OCI-LY3 (cell line): ENCODE data around the gene ETV1.
A peak's percentile ranks its signal among the peaks of the same experiment; 100 is the strongest.

Source experiments
- H2AFZ ChIP-seq: fragments of 200-600, 300-600 bp; shearing (Covaris generic); 2 replicates; pipeline ENCODE4 v1.6.0; 2014; ENCODE audit warnings: antibody characterized with exemption, low read depth, low read length
- H3K27ac ChIP-seq: fragments of 200-600, 300-600 bp; sonication (generic); 2 replicates; pipeline ENCODE4 v1.5.1; 2014; ENCODE audit warnings: mild to moderate bottlenecking, low read length, moderate library complexity, mixed read lengths
- H3K27me3 ChIP-seq: fragments of 200-600, 300-600 bp; sonication (generic); 2 replicates; pipeline ENCODE4 v1.6.1; 2014; ENCODE audit warnings: low read depth, low read length, mixed read lengths
- H3K36me3 ChIP-seq: fragments of 200-600, 300-600 bp; sonication (generic); replicated peaks from 2 replicates; pipeline ENCODE3; 2014; ENCODE audit warnings: low read depth, low read length, mixed read lengths
- H3K4me1 ChIP-seq: fragments of 300-600, 200-600 bp; sonication (generic); 2 replicates; pipeline ENCODE4 v1.6.1; 2014; ENCODE audit warnings: low read length, mixed read lengths
- H3K4me2 ChIP-seq: fragments of 200-600, 300-600 bp; sonication (generic); 2 replicates; pipeline ENCODE4 v1.6.1; 2014; ENCODE audit warnings: low read length, mixed read lengths
- H3K4me3 ChIP-seq: fragments of 300-600, 200-600 bp; sonication (generic); 2 replicates; pipeline ENCODE4 v1.5.1; 2014; ENCODE audit warnings: antibody characterized with exemption, mild to moderate bottlenecking, low read length, moderate library complexity
- H3K79me2 ChIP-seq: fragments of 300-600, 200-600 bp; shearing (Covaris generic); 2 replicates; pipeline ENCODE4 v1.6.1; 2014; ENCODE audit warnings: mild to moderate bottlenecking, low read length, mixed read lengths
- H3K9ac ChIP-seq: fragments of 300-600, 200-600 bp; shearing (Covaris generic); 2 replicates; pipeline ENCODE4 v1.6.0; 2014; ENCODE audit warnings: mild to moderate bottlenecking, low read length, moderate library complexity
- H3K9me3 ChIP-seq: fragments of 200-600, 300-600 bp; shearing (Covaris generic); 2 replicates; pipeline ENCODE4 v1.6.1; 2014; ENCODE audit warnings: low read length, mixed read lengths; ENCODE audit not compliant: insufficient read depth
- H4K20me1 ChIP-seq: fragments of 200-600, 300-600 bp; sonication (generic); 2 replicates; pipeline ENCODE4 v1.6.1; 2016; ENCODE audit warnings: low read length, mixed read lengths; ENCODE audit not compliant: insufficient read depth
- EZH2phosphoT487 ChIP-seq: fragments of 200-600 bp; shearing (Covaris generic); IDR thresholded peaks from 2 replicates; pipeline ENCODE4 v1.6.1; 2018; ENCODE audit warnings: antibody characterized with exemption, mixed run types, low read depth
- TF ChIP-seq, protein P1 (sequence below): fragments of 200-600, 300-600 bp; sonication (generic); IDR thresholded peaks from 2 replicates; pipeline ENCODE4 v1.5.1; 2014; ENCODE audit warnings: antibody characterized with exemption, low read length, low read depth

ETV1 gene

DNA sequence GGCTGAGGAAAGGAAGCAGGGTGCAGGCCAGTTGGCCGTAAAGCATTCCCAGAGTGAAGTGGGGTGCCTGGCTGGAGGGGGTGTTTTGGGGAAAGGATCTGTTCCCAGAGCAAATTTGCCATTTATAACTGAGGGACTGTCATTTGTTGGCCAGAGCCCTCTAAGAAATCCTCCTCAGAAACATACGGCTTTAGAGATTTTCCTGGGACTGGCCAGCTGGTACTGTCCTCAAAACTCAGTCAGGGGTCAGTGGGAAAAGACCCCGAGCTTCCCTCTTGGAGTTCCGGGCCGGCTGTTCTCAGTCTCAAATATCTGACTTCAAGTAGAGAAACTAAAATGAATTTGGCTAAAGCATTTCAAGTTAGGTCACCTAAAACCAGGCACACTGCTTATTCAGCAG is 55.9 kb downstream of the ETV1 start:
- no peak for TF ChIP-seq EZH2phosphoT487
- TF ChIP-seq, protein P1, sequence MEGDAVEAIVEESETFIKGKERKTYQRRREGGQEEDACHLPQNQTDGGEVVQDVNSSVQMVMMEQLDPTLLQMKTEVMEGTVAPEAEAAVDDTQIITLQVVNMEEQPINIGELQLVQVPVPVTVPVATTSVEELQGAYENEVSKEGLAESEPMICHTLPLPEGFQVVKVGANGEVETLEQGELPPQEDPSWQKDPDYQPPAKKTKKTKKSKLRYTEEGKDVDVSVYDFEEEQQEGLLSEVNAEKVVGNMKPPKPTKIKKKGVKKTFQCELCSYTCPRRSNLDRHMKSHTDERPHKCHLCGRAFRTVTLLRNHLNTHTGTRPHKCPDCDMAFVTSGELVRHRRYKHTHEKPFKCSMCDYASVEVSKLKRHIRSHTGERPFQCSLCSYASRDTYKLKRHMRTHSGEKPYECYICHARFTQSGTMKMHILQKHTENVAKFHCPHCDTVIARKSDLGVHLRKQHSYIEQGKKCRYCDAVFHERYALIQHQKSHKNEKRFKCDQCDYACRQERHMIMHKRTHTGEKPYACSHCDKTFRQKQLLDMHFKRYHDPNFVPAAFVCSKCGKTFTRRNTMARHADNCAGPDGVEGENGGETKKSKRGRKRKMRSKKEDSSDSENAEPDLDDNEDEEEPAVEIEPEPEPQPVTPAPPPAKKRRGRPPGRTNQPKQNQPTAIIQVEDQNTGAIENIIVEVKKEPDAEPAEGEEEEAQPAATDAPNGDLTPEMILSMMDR: no peak
- no peaks in the 10 kb centered on the region for H4K20me1 ChIP-seq
- H3K27me3 ChIP-seq: no peaks in the 10 kb centered on the region
- no peaks in the 10 kb centered on the region for H3K36me3 ChIP-seq
- H3K4me3 ChIP-seq: no peak overlapping the region
- H3K9ac ChIP-seq: no peak overlapping the region
- peak overlapping the region; percentile 95; the same call in 1 of the 2 replicates for H3K4me2 ChIP-seq
- no peak overlapping the region for H2AFZ ChIP-seq
- H3K79me2 ChIP-seq: no peaks in the 10 kb centered on the region
- peaks cover 27% of the 10 kb centered on the region for H3K4me1 ChIP-seq
- H3K27ac ChIP-seq: no peak overlapping the region
- no peaks in the 10 kb centered on the region for H3K9me3 ChIP-seq

DNA sequence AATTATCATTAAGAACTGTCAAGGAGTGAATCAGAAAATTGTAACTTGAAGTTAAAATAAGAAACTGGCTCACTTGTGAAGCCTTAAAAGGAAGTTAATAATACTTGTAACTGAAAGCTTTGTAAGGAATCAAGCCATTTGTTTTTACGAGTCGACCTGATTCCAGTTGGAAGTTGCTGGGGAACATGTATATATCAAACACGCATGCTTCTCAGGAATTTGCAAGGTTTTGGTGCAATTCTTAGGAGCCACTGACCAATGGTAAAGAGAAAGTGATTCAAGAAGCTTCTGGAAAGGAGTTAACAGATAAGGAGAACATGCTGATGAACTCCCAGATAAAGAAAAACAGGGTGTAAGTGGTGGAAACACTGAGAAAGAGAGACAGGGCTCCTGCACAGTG is 56.4 kb downstream of the ETV1 start:
- H3K79me2 ChIP-seq: no peaks in the 10 kb centered on the region
- TF ChIP-seq EZH2phosphoT487: no peak
- TF ChIP-seq, protein P1: no peak
- H3K4me3 ChIP-seq: peak overlapping the region; percentile 76; the same call in 1 of the 2 replicates
- H3K27ac ChIP-seq: peak overlapping the region; percentile 85
- no peak overlapping the region for H2AFZ ChIP-seq
- H3K4me2 ChIP-seq: peak overlapping the region; percentile 95
- no peaks in the 10 kb centered on the region for H3K36me3 ChIP-seq
- H3K9me3 ChIP-seq: no peaks in the 10 kb centered on the region
- H3K4me1 ChIP-seq: peaks cover 27% of the 10 kb centered on the region
- peak overlapping the region; percentile 29; the same call in 1 of the 2 replicates for H3K9ac ChIP-seq
- no peaks in the 10 kb centered on the region for H3K27me3 ChIP-seq
- H4K20me1 ChIP-seq: no peaks in the 10 kb centered on the region

DNA sequence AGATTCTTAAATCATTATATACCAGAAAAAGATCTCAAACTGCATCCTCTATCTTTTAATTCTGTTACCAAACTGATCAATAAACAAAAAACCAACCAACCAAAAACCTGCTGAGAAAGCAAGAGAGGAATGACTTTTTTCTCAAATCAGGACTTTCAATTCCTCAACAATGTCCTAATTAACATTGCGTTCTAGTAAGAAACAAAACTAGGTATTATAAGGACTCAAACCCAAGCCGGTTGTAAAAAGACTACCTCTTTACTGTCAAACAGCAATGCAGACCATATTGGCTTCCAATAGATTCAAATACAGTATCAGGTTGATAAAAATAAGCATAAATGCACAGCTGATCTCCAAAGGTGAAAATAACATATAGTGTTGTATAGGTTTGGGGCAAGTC is 57.3 kb downstream of the ETV1 start:
- Histone ChIP-seq H3K4me1 (peaks cover 27% of the 10 kb centered on the region), H3K4me3 (peak overlapping the region; percentile 76), H3K36me3 (no peaks in the 10 kb centered on the region), H3K27ac (peak overlapping the region; percentile 85), H2AFZ (0 out of 2 replicates have a peak overlapping the region, but pooled peaks have one; percentile 46), H3K9me3 (no peaks in the 10 kb centered on the region), H4K20me1 (no peaks in the 10 kb centered on the region), H3K27me3 (no peaks in the 10 kb centered on the region), H3K9ac (peak overlapping the region; percentile 66), H3K4me2 (peak overlapping the region; percentile 95), H3K79me2 (no peaks in the 10 kb centered on the region)
- no peak for TF ChIP-seq EZH2phosphoT487
- TF ChIP-seq, protein P1: no peak

DNA sequence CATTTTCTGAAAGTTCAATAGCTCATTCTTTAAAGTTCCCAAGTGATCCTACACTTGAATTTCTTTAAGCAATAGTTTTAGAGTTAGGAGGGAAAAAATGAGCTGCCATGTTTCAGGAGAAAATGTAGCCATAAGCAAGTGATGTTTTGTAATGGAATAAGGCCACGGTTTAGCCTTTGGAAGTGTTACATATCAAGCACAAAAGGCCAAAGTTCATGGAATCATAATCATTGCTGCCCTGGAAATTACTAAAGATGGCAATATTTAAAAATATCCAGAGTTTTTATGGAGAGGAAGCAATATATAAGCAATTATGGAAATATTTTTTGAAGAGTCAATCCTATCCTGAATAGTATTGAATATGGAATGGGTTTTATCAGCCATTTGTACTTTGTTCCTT is 68.4 kb downstream of the ETV1 start:
- Histone ChIP-seq H4K20me1 (no peaks in the 10 kb centered on the region), H3K9ac (no peak overlapping the region), H3K4me1 (no peaks in the 10 kb centered on the region), H3K4me3 (no peak overlapping the region), H3K36me3 (no peaks in the 10 kb centered on the region), H2AFZ (no peak overlapping the region), H3K9me3 (no peaks in the 10 kb centered on the region), H3K27me3 (no peaks in the 10 kb centered on the region), H3K27ac (no peak overlapping the region), H3K79me2 (no peaks in the 10 kb centered on the region), H3K4me2 (no peak overlapping the region)
- TF ChIP-seq, protein P1: no peak
- TF ChIP-seq EZH2phosphoT487: no peak
